ENCODE results near the gene BACE2. TPM values are rescaled to one million over a fixed set of nuclear protein-coding genes. Genes with fewer than 3 reads are reported as not detected.

The BACE2 gene
- total RNA-seq, 3 donors from 2014 or later, result 37.2 to 115 (median 51.2) TPM

DNA sequence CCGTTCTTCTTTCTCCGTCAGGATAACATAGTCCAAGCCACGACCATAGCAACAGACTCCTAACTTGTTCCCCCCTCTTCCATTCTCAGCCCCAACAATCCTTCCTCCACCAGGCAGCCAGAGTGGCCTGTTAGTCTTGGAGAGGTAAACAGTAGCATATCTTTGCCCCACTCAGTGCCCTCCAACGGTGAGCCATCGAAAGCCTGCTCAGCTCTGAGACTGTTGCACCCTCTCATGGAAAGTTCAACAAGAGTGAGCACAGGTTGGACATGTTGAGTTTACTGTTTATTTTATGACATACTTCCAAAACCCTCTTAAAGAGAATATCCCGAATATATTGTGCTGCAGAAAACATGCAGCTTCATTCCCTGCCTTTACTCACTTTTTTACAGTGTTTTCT, 30.1 kb upstream of the BACE2 start:
- Histone ChIP-seq H3K9me3 (no peaks in the 10 kb centered on the region), H3K4me3 (no peak overlapping the region), H3K36me3 (ENCODE audit: low read depth) (no peaks in the 10 kb centered on the region), H3K4me1 (ENCODE audit: low read depth) (no peaks in the 10 kb centered on the region)
- TF ChIP-seq, protein P1, sequence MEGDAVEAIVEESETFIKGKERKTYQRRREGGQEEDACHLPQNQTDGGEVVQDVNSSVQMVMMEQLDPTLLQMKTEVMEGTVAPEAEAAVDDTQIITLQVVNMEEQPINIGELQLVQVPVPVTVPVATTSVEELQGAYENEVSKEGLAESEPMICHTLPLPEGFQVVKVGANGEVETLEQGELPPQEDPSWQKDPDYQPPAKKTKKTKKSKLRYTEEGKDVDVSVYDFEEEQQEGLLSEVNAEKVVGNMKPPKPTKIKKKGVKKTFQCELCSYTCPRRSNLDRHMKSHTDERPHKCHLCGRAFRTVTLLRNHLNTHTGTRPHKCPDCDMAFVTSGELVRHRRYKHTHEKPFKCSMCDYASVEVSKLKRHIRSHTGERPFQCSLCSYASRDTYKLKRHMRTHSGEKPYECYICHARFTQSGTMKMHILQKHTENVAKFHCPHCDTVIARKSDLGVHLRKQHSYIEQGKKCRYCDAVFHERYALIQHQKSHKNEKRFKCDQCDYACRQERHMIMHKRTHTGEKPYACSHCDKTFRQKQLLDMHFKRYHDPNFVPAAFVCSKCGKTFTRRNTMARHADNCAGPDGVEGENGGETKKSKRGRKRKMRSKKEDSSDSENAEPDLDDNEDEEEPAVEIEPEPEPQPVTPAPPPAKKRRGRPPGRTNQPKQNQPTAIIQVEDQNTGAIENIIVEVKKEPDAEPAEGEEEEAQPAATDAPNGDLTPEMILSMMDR (IDR thresholded peaks at IDR 0.05), result no peak
- no peak for ATAC-seq
- no peak for DNase-seq
- intact Hi-C loops (cut with DNase I, micrococcal nuclease), result no loop called here

DNA sequence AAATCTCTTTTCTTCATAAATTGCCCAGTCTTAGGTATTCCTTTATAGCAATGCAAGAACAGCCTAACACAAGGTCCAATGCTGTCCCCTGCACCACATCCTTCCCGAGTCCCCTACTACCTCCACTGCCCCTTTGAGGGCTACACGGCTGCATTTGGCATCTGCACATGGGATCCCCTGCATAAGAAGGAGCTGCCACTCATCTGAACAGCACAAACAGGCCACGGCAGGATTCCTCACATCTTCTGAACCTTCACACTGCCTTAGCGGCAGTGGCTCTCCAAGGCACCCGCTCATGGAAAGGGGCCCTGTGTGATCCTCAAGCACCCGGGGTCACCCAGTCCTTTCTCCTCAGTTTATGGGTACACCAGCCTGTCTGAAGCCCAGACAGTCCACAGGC, 29.2 kb upstream of the BACE2 start:
- intact Hi-C loops (cut with DNase I, micrococcal nuclease), result no loop called here
- TF ChIP-seq, protein P1 (IDR thresholded peaks at IDR 0.05), result no peak
- no peak for ATAC-seq
- H3K4me1 ChIP-seq (ENCODE audit: low read depth), result no peaks in the 10 kb centered on the region
- no peaks in the 10 kb centered on the region for H3K9me3 ChIP-seq
- no peaks in the 10 kb centered on the region for H3K36me3 ChIP-seq (ENCODE audit: low read depth)
- DNase-seq, result no peak
- no peak overlapping the region for H3K4me3 ChIP-seq

DNA sequence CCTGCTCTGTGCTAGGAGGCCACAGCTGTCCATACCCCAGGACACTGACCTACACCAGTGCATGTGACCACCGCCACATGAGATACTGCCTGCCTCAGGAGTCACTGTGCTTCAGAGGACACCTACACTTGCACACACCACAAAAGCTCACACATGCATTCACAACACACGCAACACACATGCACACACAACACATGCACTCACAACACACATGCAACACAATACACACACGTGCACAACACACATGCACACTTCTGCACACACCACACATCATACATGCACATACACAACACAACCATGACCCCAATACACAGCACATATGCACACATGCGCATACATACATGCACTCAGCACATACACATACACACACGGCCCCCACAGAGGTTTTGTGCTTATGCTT, 28.7 kb upstream of the BACE2 start:
- ATAC-seq (no peak), DNase-seq (no peak)
- TF ChIP-seq, protein P1 (IDR thresholded peaks at IDR 0.05), result no peak
- Histone ChIP-seq H3K9me3 (no peaks in the 10 kb centered on the region), H3K4me1 (ENCODE audit: low read depth) (no peaks in the 10 kb centered on the region), H3K4me3 (no peak overlapping the region), H3K36me3 (ENCODE audit: low read depth) (no peaks in the 10 kb centered on the region)
- intact Hi-C loops (cut with DNase I, micrococcal nuclease), result no loop called here

DNA sequence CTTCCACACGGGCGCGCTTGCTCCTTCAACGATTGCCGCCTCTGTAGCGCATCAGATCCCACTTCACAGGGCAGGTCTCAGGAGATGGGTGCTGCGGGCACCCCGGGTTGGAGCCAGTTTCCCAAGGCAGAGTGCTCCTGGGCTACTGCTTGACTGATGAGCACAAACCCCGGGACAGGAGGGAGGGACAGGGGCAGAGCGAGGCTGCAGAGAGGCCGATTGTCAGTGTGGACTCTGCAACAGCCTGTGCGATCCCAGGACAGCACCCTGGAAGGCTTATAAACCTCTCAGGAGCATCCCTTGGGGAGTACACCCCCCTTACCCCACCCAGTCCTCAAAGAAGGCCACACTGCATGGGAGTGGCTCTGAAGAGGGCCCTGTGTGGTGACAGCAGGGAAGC, 28.0 kb upstream of the BACE2 start:
- no peaks in the 10 kb centered on the region for H3K36me3 ChIP-seq (ENCODE audit: low read depth)
- DNase-seq (no peak), ATAC-seq (no peak)
- no peak overlapping the region for H3K4me3 ChIP-seq
- H3K9me3 ChIP-seq, result no peaks in the 10 kb centered on the region
- intact Hi-C loops (cut with DNase I, micrococcal nuclease), result no loop called here
- TF ChIP-seq, protein P1 (IDR thresholded peaks at IDR 0.05), result no peak
- no peaks in the 10 kb centered on the region for H3K4me1 ChIP-seq (ENCODE audit: low read depth)

DNA sequence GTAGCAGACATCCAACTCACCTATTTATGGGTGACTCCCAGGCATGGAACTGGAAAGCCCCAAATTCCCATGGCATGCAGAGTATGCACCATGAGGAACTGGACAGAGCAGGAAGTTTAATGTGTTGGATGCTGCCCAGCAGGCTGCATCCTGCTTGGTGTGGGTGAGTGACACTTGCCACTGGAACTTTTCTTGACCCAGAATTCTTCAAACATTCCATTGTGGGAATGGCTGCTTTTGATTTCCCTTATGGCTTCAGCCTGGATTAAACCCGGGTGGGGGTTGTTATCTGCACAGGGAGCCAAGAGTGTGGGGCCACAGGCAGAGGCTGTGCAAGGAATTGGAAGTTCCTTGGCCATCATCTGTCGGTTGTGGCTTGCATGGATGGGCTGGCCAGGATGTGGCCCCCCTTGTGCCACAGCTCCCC, 26.9 kb upstream of the BACE2 start:
- H3K9me3 ChIP-seq, result no peaks in the 10 kb centered on the region
- ATAC-seq, result no peak
- intact Hi-C loops (cut with DNase I, micrococcal nuclease), result no loop called here
- no peak for DNase-seq
- no peaks in the 10 kb centered on the region for H3K4me1 ChIP-seq (ENCODE audit: low read depth)
- TF ChIP-seq, protein P1 (IDR thresholded peaks at IDR 0.05), result no peak
- no peaks in the 10 kb centered on the region for H3K36me3 ChIP-seq (ENCODE audit: low read depth)
- no peak overlapping the region for H3K4me3 ChIP-seq

Data from mucosa of descending colon (tissue), 3 donors.